ENCODE measurements around the gene MTR. TPM values are rescaled to one million over a fixed set of nuclear protein-coding genes. Genes with fewer than 3 reads are reported as not detected.

MTR gene
- total RNA-seq, 4 donors from 2014 or later = 29.7 to 43.4 (median 34.6) TPM

DNA sequence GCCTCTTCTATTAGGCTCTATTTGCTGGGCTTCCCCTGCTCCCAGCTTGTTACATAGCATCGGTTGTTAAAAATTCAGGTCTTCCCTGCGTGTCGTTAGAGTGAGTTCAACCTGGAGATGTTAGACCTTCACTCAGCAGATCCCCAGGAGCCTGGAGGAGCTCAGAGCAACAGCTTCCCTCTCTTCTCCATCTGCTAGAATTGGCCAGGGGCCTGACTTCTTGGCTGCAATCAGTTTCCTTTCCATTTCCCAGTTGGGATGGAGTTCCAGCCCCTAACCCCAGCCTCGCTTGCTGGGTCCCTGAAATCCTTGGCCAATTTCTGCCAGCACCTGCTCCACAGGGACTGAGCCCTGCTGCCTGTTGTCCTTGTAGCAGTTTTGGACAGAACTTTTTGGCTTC, 153.3 kb downstream of the MTR start:
- H3K4me1 ChIP-seq = peaks cover 7 to 29% (median 17%) of the 10 kb centered on the region in 4 donors
- intact Hi-C loops (cut with DNase I) = no loop called here
- H3K9me3 ChIP-seq = no peaks in the 10 kb centered on the region
- no peak overlapping the region for H3K27ac ChIP-seq (replicated peaks in 1 of 4)
- 63% methylated on average over 4 of the region's 4 CpGs for WGBS
- H3K4me3 ChIP-seq = no peak overlapping the region
- H3K36me3 ChIP-seq = no peaks in the 10 kb centered on the region
- peak; percentile 72 for DNase-seq (ENCODE audit: extremely low spot score)
- TF ChIP-seq POLR2A (IDR thresholded peaks at IDR 0.05; ENCODE audit: low read depth) = no peak
- TF ChIP-seq EP300 (IDR thresholded peaks at IDR 0.05) = no peak
- no peaks in the 10 kb centered on the region for H3K27me3 ChIP-seq

DNA sequence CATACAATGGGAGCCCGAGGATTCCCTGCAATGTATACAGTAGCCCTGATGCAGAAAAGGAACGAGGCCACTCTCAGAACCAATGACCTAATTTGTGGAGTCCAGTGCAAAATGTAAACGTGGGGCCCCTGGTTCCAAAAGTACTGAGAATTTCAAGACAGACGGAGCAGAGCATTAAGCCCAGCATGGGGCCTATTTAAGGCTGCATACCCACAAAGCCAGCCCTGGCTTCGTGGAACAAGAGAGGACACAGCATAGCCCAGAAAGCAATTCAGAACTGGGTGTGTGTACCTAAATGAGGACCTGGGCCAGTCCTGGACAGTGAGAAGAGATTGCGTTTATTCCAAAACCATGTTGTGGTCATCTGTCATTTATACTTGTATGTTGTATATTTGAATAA, 153.9 kb downstream of the MTR start:
- TF ChIP-seq POLR2A (IDR thresholded peaks at IDR 0.05; ENCODE audit: low read depth) (no peak), POLR2AphosphoS5 (IDR thresholded peaks at IDR 0.05) (no peak), EP300 (IDR thresholded peaks at IDR 0.05) (no peak)
- TF ChIP-seq, protein P1, sequence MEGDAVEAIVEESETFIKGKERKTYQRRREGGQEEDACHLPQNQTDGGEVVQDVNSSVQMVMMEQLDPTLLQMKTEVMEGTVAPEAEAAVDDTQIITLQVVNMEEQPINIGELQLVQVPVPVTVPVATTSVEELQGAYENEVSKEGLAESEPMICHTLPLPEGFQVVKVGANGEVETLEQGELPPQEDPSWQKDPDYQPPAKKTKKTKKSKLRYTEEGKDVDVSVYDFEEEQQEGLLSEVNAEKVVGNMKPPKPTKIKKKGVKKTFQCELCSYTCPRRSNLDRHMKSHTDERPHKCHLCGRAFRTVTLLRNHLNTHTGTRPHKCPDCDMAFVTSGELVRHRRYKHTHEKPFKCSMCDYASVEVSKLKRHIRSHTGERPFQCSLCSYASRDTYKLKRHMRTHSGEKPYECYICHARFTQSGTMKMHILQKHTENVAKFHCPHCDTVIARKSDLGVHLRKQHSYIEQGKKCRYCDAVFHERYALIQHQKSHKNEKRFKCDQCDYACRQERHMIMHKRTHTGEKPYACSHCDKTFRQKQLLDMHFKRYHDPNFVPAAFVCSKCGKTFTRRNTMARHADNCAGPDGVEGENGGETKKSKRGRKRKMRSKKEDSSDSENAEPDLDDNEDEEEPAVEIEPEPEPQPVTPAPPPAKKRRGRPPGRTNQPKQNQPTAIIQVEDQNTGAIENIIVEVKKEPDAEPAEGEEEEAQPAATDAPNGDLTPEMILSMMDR (IDR thresholded peaks at IDR 0.05) = no peak
- whole genome bisulfite sequencing = 82% methylated on average over 6 of the region's 6 CpGs
- H3K36me3 ChIP-seq = no peaks in the 10 kb centered on the region
- H3K27me3 ChIP-seq = no peaks in the 10 kb centered on the region
- H3K4me3 ChIP-seq = no peak overlapping the region
- intact Hi-C loops (cut with DNase I) = no loop called here
- H3K9me3 ChIP-seq = peaks cover 0 to 1% (median 0%) of the 10 kb centered on the region in 4 donors
- DNase-seq (ENCODE audit: extremely low spot score) = no peak
- H3K4me1 ChIP-seq = peaks cover 7 to 27% (median 20%) of the 10 kb centered on the region in 4 donors
- H3K27ac ChIP-seq (replicated peaks in 1 of 4) = no peak overlapping the region

DNA sequence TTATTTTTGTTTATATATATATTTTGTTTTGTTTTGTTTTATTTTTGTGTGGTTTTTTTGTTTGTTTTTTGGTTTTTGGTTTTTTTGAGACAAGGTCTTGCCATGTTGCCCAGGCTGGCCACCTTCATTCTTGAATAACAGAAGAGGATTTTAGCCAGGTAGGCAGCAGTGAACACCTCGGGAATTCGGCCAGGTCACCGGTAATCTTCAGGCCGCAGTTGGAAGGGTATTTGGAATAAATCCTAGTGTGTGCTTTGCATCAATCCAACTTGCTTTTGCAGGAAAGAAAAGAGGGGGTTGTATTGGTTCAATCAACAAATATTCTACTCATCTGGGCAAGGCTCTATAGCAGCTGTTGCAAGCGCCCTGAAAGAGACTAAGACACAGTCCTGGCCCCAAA, 155.3 kb downstream of the MTR start:
- TF ChIP-seq POLR2A (IDR thresholded peaks at IDR 0.05; ENCODE audit: low read depth) = no peak
- TF ChIP-seq POLR2AphosphoS5 (IDR thresholded peaks at IDR 0.05) = no peak
- TF ChIP-seq, protein P1 (IDR thresholded peaks at IDR 0.05) = no peak
- no peak for TF ChIP-seq EP300 (IDR thresholded peaks at IDR 0.05)
- Histone ChIP-seq H3K27ac (replicated peaks in 1 of 4) (no peak overlapping the region), H3K36me3 (no peaks in the 10 kb centered on the region), H3K9me3 (peaks cover 0 to 3% (median 0%) of the 10 kb centered on the region in 4 donors), H3K4me1 (peaks cover 7 to 25% (median 19%) of the 10 kb centered on the region in 4 donors), H3K4me3 (no peak overlapping the region), H3K27me3 (no peaks in the 10 kb centered on the region)
- intact Hi-C loops (cut with DNase I) = no loop called here
- 71% methylated on average over 5 of the region's 5 CpGs for WGBS
- no peak for DNase-seq (ENCODE audit: extremely low spot score)

DNA sequence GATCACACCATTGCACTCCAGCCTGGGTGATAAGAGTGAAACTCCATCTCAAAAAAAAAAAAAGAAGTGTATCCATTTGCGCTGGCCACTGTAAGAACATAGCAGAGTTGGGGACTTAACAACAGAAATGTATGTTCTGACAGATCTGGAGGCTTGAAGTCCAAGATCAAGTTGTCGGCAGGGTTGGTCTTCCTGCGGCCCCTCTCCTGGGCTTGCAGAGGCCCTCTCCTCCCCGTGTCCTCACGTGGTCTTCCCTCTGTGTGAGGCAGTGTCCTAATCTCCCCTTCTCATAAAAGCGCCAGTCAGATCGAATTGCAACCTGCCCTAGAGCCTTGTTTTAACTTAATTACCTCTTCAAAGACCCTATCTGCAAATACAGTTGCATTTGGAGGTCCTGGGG, 156.6 kb downstream of the MTR start:
- WGBS = 66% methylated on average over 7 of the region's 7 CpGs
- H3K4me3 ChIP-seq = no peak overlapping the region
- H3K27ac ChIP-seq (replicated peaks in 1 of 4) = peak overlapping the region; percentile 74 to 85 (median 77)
- H3K4me1 ChIP-seq = peaks cover 7 to 25% (median 19%) of the 10 kb centered on the region in 4 donors
- H3K27me3 ChIP-seq = no peaks in the 10 kb centered on the region
- no peak for DNase-seq (ENCODE audit: extremely low spot score)
- TF ChIP-seq POLR2A (IDR thresholded peaks at IDR 0.05; ENCODE audit: low read depth) = no peak
- TF ChIP-seq, protein P1 (IDR thresholded peaks at IDR 0.05) = no peak
- TF ChIP-seq POLR2AphosphoS5 (IDR thresholded peaks at IDR 0.05) = no peak
- no peak for TF ChIP-seq EP300 (IDR thresholded peaks at IDR 0.05)
- H3K9me3 ChIP-seq = peaks cover 0 to 3% (median 0%) of the 10 kb centered on the region in 4 donors
- H3K36me3 ChIP-seq = no peaks in the 10 kb centered on the region
- intact Hi-C loops (cut with DNase I) = no loop called here

DNA sequence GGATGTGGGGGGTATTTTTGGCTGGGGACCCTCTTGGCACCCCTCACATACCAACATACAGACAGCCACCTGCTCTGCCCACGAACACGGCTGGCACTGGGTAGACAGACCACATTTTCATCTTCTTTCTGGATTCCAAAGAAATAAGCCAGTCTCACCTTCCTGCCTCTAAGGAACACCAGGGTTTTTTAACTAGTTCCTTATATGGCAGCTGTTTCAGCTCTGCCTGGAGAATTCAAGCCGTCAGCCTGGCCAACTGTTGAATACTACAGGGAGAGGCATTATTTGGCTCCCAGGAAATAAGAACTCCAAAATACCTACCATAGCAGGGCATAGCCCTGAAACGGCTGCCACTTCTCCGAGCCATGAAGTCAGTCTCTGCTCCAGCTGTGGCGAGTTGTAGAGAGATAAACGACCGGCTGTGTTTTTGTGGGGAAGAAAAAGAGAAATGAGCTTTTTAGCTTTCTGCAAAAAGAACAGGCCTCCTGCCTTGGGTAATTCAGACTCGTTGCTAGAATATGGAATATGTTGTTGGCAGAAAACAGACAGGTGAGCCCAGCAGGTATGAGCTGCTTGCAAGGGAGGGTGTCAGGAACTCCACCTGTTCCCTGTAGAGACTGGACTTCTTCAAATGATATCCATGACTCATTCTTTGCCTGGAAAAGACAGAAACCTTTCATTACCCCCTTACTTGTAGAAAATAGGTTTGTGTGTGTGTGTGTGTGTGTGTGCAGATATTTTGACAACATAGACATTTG, 157.3 kb downstream of the MTR start:
- no peaks in the 10 kb centered on the region for H3K27me3 ChIP-seq
- DNase-seq (ENCODE audit: extremely low spot score) = no peak
- intact Hi-C loops (cut with DNase I) = no loop called here
- H3K36me3 ChIP-seq = no peaks in the 10 kb centered on the region
- H3K4me1 ChIP-seq = peaks cover 7 to 25% (median 19%) of the 10 kb centered on the region in 4 donors
- peak overlapping the region in 3 of 4 donors; percentile 25 to 39 (median 25) for H3K4me3 ChIP-seq
- TF ChIP-seq, protein P1 (IDR thresholded peaks at IDR 0.05) = no peak
- peak in 1 of 2 donors; percentile 49 for TF ChIP-seq POLR2AphosphoS5 (IDR thresholded peaks at IDR 0.05)
- H3K9me3 ChIP-seq = peaks cover 0 to 3% (median 0%) of the 10 kb centered on the region in 4 donors
- 28% methylated on average over 9 of the region's 9 CpGs for WGBS
- H3K27ac ChIP-seq (replicated peaks in 1 of 4) = peak overlapping the region; percentile 74 to 85 (median 77)
